Fibroblast of pulmonary artery (primary cell): ENCODE data around the gene NUCKS1.

Experiments used
- DNase-seq: peaks from one replicate; pipeline ENCODE4 v3.0.0-alpha.2; 2010; ENCODE audit warnings: low read depth
- H3K4me3 ChIP-seq: replicated peaks from 2 replicates; pipeline ENCODE4 v1.5.1; 2011; ENCODE audit warnings: low read depth, mild to moderate bottlenecking, control low read depth, low read length, moderate library complexity
- TF ChIP-seq, protein P1 (sequence below): IDR thresholded peaks from 2 replicates; pipeline ENCODE4 v1.5.1; 2011; ENCODE audit warnings: mild to moderate bottlenecking, control low read depth, low read length, inconsistent platforms; ENCODE audit errors: missing control alignments

Gene NUCKS1

DNA sequence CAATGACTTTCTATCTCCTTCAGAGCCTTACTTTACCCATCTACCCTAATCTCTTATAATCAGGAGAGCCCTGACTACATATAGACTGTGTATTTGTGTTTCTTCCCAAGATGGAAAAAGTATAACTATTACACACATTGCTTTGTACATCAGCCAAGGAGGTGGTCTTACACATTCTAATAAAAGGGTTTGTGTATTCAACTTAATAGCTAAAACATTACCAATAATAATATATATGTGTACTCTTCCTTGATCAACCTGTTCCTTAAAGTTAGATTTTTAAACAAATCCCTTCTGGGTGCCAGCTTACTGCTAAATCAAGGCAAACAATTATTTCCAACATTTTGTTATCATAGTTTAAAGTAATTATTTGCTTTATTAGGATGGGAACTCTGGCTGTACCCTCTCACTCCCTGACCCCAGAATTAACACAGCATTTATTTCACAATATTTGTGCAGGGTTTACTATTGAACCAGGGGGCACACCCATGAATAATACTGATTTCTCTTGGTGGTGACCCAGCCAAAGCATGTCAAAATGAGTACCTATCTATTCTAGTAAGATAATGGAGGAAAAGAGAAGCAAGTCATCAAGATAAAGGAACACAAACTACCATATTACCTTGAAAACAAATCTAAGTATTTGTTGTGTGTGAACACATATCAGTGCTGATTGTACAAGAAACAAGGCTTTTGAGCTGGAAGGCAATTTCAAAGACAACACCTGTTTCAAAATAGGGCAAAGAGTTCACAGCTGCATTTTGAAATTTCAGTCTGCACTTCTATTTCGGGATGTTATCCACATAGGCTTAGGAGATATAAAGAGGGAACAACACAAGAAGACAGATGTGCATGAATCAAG is 39.5 kb downstream of the NUCKS1 start:
- TF ChIP-seq, protein P1, sequence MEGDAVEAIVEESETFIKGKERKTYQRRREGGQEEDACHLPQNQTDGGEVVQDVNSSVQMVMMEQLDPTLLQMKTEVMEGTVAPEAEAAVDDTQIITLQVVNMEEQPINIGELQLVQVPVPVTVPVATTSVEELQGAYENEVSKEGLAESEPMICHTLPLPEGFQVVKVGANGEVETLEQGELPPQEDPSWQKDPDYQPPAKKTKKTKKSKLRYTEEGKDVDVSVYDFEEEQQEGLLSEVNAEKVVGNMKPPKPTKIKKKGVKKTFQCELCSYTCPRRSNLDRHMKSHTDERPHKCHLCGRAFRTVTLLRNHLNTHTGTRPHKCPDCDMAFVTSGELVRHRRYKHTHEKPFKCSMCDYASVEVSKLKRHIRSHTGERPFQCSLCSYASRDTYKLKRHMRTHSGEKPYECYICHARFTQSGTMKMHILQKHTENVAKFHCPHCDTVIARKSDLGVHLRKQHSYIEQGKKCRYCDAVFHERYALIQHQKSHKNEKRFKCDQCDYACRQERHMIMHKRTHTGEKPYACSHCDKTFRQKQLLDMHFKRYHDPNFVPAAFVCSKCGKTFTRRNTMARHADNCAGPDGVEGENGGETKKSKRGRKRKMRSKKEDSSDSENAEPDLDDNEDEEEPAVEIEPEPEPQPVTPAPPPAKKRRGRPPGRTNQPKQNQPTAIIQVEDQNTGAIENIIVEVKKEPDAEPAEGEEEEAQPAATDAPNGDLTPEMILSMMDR, result no peak
- DNase-seq, result no peak
- no peak overlapping the region for H3K4me3 ChIP-seq

DNA sequence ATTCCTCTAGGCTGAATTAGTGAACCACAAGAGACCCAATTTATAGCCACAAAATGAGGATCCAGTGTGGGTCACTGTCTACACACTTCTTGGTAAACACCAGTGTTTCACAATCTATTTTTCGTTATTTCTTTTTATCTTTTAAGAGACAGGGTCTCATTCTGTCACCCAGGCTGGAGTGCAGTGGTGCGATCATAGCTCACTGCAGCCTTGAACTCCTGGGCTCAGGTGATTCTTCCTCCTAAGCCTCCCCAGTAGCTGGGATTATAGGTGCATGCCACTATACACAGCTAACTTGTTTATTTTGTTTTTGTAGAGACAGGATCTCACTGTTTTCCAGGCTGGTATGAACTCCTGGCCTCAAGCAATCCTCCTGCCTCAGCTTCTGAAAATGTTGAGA is 40.3 kb downstream of the NUCKS1 start:
- DNase-seq, result no peak
- no peak overlapping the region for H3K4me3 ChIP-seq
- TF ChIP-seq, protein P1, result no peak

DNA sequence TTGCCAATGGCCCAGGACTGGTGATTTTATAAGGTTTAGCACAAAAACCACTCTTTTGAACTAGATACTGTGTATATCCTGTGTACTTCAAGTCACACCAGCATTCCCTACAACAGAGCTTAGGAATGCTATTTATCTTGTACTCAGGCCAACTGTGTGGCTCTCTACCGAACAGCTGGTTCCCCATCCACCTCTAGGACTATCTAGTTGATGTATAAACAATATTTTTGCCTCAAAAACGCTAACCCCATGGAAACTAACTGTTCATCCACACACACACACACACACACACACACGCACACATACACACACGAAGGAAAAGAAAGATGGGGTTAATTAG is 41.0 kb downstream of the NUCKS1 start:
- DNase-seq, result peak; percentile 77
- TF ChIP-seq, protein P1, result no peak

DNA sequence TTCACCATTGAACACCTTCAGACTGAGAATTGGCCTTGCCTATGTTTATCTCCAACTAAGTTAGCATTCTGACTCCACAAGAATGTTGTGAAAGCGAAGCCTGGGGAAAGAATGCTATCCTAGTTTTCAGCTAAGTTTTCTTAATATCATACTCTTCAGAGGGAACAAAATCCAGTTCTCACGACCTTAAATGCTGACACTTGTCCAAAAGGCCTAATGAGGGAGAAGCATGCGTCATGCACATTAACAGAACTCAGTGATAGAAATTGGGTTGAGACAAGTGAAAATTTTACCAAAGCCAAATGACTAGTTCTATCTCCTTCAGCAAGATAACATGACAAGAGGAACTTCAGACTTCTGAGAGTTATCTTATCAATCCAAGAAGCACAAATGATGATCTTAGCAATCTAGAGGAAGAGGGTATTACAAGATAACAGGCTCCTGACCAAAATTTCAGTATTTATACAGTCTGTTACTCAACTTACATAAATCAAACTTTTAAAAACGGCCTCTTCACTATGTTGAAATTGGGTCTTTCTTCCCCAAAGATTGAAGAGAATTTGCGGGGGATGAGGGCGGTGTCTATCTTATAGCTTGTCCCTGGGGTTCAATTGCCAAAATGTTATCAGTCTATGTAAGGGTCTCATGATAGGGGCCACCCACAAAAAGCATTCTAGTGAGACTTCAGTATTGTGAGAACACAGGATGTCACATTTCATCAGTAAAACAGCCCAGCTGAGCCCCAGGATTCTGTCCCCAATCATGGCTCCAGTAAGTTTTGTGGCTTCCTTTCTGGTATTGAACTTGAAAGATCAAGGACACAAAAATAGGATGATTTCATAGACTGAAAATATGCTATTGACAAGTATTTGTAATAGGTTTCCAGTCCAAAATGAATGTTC is 43.1 kb downstream of the NUCKS1 start:
- TF ChIP-seq, protein P1, result no peak
- no peak overlapping the region for H3K4me3 ChIP-seq
- DNase-seq, result peak; percentile 49

More for the DNA sequence above, 41.0 kb downstream of the NUCKS1 start:
- no peak overlapping the region for H3K4me3 ChIP-seq

DNA sequence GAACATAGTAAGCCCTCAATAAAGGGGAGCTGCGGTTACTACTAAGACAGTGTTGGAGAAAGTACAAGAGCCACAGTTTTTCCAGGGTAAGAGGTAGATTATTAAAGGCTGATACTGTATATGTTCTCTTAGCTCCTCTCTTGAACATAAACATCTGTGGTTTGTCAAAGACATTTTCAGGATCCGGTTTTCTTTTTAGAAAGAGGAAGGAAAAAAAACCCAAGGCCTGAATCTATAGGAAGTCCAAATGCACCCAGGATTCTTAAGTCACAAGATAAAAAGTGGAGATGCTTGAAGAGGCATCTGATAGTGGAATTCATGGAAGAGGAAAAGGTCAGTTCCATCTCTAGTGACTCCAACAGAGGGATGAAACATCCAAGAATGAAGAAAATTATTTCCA is 45.1 kb downstream of the NUCKS1 start:
- no peak for DNase-seq
- TF ChIP-seq, protein P1, result no peak
- no peak overlapping the region for H3K4me3 ChIP-seq

DNA sequence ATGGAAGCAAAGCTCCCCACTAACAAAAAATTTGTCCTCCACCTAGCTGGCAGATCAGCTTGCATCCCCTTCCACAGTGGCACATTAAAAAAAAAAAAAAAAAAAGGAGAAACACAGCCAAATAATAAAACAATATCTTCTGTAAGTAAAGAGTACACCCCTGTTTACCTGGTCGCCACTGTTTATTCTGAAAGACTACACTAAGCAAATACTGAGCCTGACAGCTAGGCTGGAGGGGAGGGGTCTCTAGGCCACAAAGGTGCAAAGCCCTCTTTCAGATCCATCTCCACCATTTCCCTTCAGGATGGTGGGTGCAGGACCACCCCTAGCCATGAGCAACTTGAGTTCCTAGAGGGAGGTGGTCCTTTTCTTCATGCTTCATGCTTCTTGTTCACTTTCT is 46.9 kb downstream of the NUCKS1 start:
- TF ChIP-seq, protein P1, result no peak
- no peak for DNase-seq
- H3K4me3 ChIP-seq, result no peak overlapping the region
